Bronchial epithelial cell (primary cell): Measurements from ENCODE around the gene SLC25A17. TPM values are rescaled to one million over a fixed set of nuclear protein-coding genes. Genes with fewer than 3 reads are reported as not detected.
"Not testable (repeated sequence)": the region's sequence is repeated elsewhere in the genome, so short reads cannot be mapped to it uniquely, and the experiment has no call there.

ENCODE experiments used
- DNase-seq: peaks from one replicate; pipeline ENCODE4 v3.0.0-alpha.2; 2010; ENCODE audit warnings: low read depth
- FAIRE-seq: peaks from 2 replicates; lab custom pipeline; 2011; peaks lifted over from hg19 to GRCh38; lab: Jason Lieb, UNC
- H3K27me3 ChIP-seq: 2 replicates; pipeline ENCODE4 v1.5.1; 2011; ENCODE audit warnings: low read length; ENCODE audit not compliant: control insufficient read depth, insufficient read depth
- H3K36me3 ChIP-seq: 2 replicates; pipeline ENCODE4 v1.5.1; 2011; ENCODE audit warnings: low read length; ENCODE audit not compliant: control insufficient read depth, insufficient read depth
- H3K4me3 ChIP-seq: 2 replicates; pipeline ENCODE4 v1.5.1; 2011; ENCODE audit warnings: mild to moderate bottlenecking, low read depth, low read length, control low read depth
- total RNA-seq: library from RNA; depleted of rRNA; stranded (reverse); fragments of >200 nt; gene quantifications from 2 replicates; pipeline ENCODE4 v1.2.1, GENCODE V29; 2014
- TF ChIP-seq, protein P1 (sequence below): IDR thresholded peaks from 2 replicates; pipeline ENCODE4 v1.5.1; 2011; ENCODE audit warnings: mild to moderate bottlenecking, moderate library complexity, low read length, control low read depth, inconsistent platforms; ENCODE audit not compliant: insufficient read depth, severe bottlenecking

The SLC25A17 gene
- total RNA-seq, 1 donor from 2014 or later: 27.4 TPM

- Histone ChIP-seq H3K27me3 (no peaks in the 10 kb centered on the region), H3K36me3 (no peaks in the 10 kb centered on the region), H3K4me3 (no peak overlapping the region)
- TF ChIP-seq, protein P1, sequence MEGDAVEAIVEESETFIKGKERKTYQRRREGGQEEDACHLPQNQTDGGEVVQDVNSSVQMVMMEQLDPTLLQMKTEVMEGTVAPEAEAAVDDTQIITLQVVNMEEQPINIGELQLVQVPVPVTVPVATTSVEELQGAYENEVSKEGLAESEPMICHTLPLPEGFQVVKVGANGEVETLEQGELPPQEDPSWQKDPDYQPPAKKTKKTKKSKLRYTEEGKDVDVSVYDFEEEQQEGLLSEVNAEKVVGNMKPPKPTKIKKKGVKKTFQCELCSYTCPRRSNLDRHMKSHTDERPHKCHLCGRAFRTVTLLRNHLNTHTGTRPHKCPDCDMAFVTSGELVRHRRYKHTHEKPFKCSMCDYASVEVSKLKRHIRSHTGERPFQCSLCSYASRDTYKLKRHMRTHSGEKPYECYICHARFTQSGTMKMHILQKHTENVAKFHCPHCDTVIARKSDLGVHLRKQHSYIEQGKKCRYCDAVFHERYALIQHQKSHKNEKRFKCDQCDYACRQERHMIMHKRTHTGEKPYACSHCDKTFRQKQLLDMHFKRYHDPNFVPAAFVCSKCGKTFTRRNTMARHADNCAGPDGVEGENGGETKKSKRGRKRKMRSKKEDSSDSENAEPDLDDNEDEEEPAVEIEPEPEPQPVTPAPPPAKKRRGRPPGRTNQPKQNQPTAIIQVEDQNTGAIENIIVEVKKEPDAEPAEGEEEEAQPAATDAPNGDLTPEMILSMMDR: no peak
- DNase-seq (no peak), FAIRE-seq (no peak)
Measured at GRCh38 chr22:40726514-40726913, 92.6 kb downstream of the SLC25A17 start.

DNA sequence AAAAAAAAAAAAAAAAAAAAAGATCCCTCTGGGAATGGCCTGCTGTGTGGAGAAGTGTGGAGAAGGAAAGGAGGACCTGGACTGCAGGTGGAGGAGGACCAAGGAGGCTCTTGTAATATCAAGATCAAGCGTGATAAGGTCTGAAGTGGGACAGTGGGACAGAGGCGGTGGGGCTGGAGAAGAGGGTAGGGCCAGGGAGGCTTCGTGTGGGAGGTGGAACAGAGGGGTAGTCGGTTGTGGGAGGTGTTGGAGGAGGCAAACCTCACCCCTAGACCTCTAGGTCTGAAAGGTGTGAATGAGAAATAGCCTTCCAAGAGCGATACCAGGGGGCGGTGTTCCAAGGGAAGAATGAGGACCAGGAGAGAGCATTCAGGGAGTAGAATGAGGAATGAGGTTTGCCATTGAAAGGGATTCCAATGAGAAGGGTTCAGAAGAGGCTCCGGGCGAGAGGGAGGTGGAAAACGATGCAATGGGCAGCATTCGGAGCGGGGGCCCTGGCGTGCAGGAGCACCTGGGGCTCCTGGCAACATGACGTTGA, 95.7 kb downstream of the SLC25A17 start:
- no peak for FAIRE-seq
- H3K27me3 ChIP-seq: peaks cover 14% of the 10 kb centered on the region
- H3K4me3 ChIP-seq: no peak overlapping the region
- no peaks in the 10 kb centered on the region for H3K36me3 ChIP-seq
- TF ChIP-seq, protein P1: no peak
- no peak for DNase-seq

DNA sequence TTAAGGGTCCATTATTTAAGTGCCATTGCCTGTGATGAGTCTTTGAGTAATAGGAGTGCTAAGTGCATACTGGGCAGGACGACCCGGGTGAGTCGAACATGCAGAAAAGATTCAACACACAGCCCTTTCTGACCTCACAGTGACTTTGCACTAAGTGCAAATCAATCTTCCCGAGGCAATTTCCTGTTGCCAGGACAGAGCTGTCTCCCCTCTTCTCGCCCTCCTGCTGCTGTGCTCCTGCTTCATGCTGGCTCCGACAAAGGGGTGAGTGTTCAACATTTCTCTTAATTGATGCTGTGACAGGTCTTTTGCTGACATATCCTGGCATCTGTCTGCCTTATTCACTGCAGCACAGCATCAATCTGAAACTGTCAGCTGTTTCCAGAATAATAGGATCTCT, 97.9 kb downstream of the SLC25A17 start:
- peak; percentile 17 for DNase-seq

GRCh38 chr22:40720538-40721256, 98.4 kb downstream of the SLC25A17 start:
- peaks cover 14% of the 10 kb centered on the region for H3K27me3 ChIP-seq
- no peaks in the 10 kb centered on the region for H3K36me3 ChIP-seq
- no peak overlapping the region for H3K4me3 ChIP-seq
- DNase-seq (no peak), FAIRE-seq (peak; percentile 73)
- TF ChIP-seq, protein P1: no peak

More for the DNA sequence above, 97.9 kb downstream of the SLC25A17 start:
- Histone ChIP-seq H3K27me3 (peaks cover 14% of the 10 kb centered on the region), H3K36me3 (no peaks in the 10 kb centered on the region), H3K4me3 (no peak overlapping the region)
- no peak for FAIRE-seq
- TF ChIP-seq, protein P1: no peak

- H3K27me3 ChIP-seq: peaks cover 14% of the 10 kb centered on the region
- FAIRE-seq, H3K36me3 ChIP-seq, DNase-seq, H3K4me3 ChIP-seq: not testable (repeated sequence)
Measured at GRCh38 chr22:40720156-40720537, 99.0 kb downstream of the SLC25A17 start.

Other genes with a start within 250 kb of the SLC25A17 start
- gene MRTFA, start 182.6 kb downstream of the SLC25A17 start, total RNA-seq: 23.9 and 25.3 TPM in 2 replicates
- gene MCHR1, start 139.9 kb downstream of the SLC25A17 start, total RNA-seq: not detected in 2 replicates
- gene ST13, start 37.3 kb upstream of the SLC25A17 start, total RNA-seq: 194 and 205 TPM in 2 replicates
- gene XPNPEP3, start 37.8 kb upstream of the SLC25A17 start, total RNA-seq: 5.5 and 5.6 TPM in 2 replicates
- gene DNAJB7, start 42.8 kb upstream of the SLC25A17 start, total RNA-seq: not detected in 2 replicates
- gene RBX1, start 132.0 kb upstream of the SLC25A17 start, total RNA-seq: 35.8 and 45.7 TPM in 2 replicates